Kidney tubule cell (primary cell): ENCODE results near the gene TOPAZ1.
"Not testable (repeated sequence)": the region's sequence is repeated elsewhere in the genome, so short reads cannot be mapped to it uniquely, and the experiment has no call there.

ENCODE experiments used
- DNase-seq: peaks from one replicate; pipeline ENCODE4 v3.0.0-alpha.2; 2018; ENCODE audit warnings: low spot score

Gene TOPAZ1

GRCh38 chr3:44334326-44334725 lies 92.6 kb downstream of the TOPAZ1 start:
- no peak for DNase-seq

GRCh38 chr3:44337248-44337785 lies 95.6 kb downstream of the TOPAZ1 start:
- peak; percentile 10 for DNase-seq

GRCh38 chr3:44338010-44338827 lies 96.5 kb downstream of the TOPAZ1 start, which contains the start of gene TCAIM:
Gene TCAIM, plus strand, starts transcription at chr3:44338766. Its CDS starts 16,017 bp downstream, at chr3:44354783.
- peak; percentile 98 for DNase-seq

GRCh38 chr3:44338828-44339127 lies 97.1 kb downstream of the TOPAZ1 start:
- no peak for DNase-seq

- DNase-seq, result peak; percentile 28
These were observed 97.7 kb downstream of the TOPAZ1 start for GRCh38 chr3:44339181-44340057.

- DNase-seq, result no peak
These were observed 98.3 kb downstream of the TOPAZ1 start for GRCh38 chr3:44340058-44340395.

- peak; percentile 4 for DNase-seq
These were observed 100.6 kb downstream of the TOPAZ1 start for GRCh38 chr3:44342176-44342790.

GRCh38 chr3:44343421-44343820 lies 101.7 kb downstream of the TOPAZ1 start:
- DNase-seq, result no peak

- DNase-seq, result not testable (repeated sequence)
These were observed 104.9 kb downstream of the TOPAZ1 start for GRCh38 chr3:44346590-44346989.

- DNase-seq, result no peak
These were observed 107.3 kb downstream of the TOPAZ1 start for GRCh38 chr3:44348993-44349392.

GRCh38 chr3:44353355-44353924 lies 111.8 kb downstream of the TOPAZ1 start:
- no peak for DNase-seq

- DNase-seq, result peak; percentile 49
These were observed 113.8 kb downstream of the TOPAZ1 start for GRCh38 chr3:44355362-44356033.

- DNase-seq, result peak; percentile 35
These were observed 117.6 kb downstream of the TOPAZ1 start for GRCh38 chr3:44359146-44359751.

- peak; percentile 81 for DNase-seq
These were observed 121.9 kb downstream of the TOPAZ1 start for GRCh38 chr3:44363591-44363990.

- no peak for DNase-seq
These were observed 124.3 kb downstream of the TOPAZ1 start for GRCh38 chr3:44365952-44366351.

GRCh38 chr3:44375450-44375849 lies 133.8 kb downstream of the TOPAZ1 start:
- DNase-seq, result no peak
